Left ventricle myocardium inferior (tissue), 1 donor: ENCODE data around the gene MT1B. TPM values are rescaled to one million over a fixed set of nuclear protein-coding genes. Genes with fewer than 3 reads are reported as not detected.

Experiments
- DNase-seq: peaks from one replicate; pipeline ENCODE4 v3.0.0-alpha.2; 2020
- H3K27ac ChIP-seq: fragments of 200-600 bp; replicated peaks from 2 replicates; pipeline ENCODE4 v1.8.0; 2021
- H3K27me3 ChIP-seq: fragments of 200-600 bp; 2 replicates; pipeline ENCODE4 v1.8.0; 2021; ENCODE audit warnings: low read depth
- H3K36me3 ChIP-seq: fragments of 200-600 bp; 2 replicates; pipeline ENCODE4 v1.8.0; 2021
- H3K4me1 ChIP-seq: fragments of 200-600 bp; 2 replicates; pipeline ENCODE4 v1.8.0; 2021
- H3K4me3 ChIP-seq: fragments of 200-600 bp; 2 replicates; pipeline ENCODE4 v1.8.0; 2021; ENCODE audit warnings: mild to moderate bottlenecking, moderate library complexity
- H3K9me3 ChIP-seq: fragments of 200-600 bp; replicated peaks from 2 replicates; pipeline ENCODE4 v1.8.0; 2021
- CTCF ChIP-seq: fragments of 200-600 bp; IDR thresholded peaks from 2 replicates; pipeline ENCODE4 v1.8.0; 2021; ENCODE audit warnings: antibody characterized with exemption, mild to moderate bottlenecking, borderline replicate concordance
- intact Hi-C: fragments of 100-400 bp; cut with micrococcal nuclease; formaldehyde crosslinking; loops from one replicate; pipeline ENCODE4 v1.11.0; 2022
- total RNA-seq: library from RNA; stranded (reverse); fragmentation: NEBNext Ultra II Directional; extraction: Animal tissue kit (Norgen Biotek cat#: 25700); gene quantifications from one replicate; pipeline ENCODE4 v1.2.1, GENCODE V29; 2021
- donor health status: DM: no; HTN: yes; CAD: no; lungs with severe emphysema.

MT1B gene
- total RNA-seq, 1 donor from 2014 or later = not detected

DNA sequence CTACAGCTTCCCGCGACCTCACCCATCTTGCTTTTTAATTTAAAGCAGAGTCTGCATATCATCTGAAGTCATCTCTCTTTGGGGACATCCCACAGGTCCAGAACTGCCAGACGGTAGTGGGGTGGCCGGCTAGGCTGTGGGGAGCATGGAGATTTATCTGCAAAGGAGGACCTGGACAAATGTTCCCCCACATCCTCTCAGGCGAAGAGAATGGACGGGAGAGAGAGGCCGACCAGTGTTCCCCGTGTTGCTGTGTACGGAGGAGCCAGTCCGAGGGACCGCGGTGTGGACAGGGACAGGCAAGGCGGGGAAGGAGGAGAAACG lies 19.9 kb upstream of the MT1B start:
- Histone ChIP-seq H3K27me3 (peaks cover 33% of the 10 kb centered on the region), H3K36me3 (no peaks in the 10 kb centered on the region), H3K27ac (peak overlapping the region; percentile 84), H3K9me3 (no peaks in the 10 kb centered on the region), H3K4me3 (peak overlapping the region; percentile 69), H3K4me1 (peaks cover 34% of the 10 kb centered on the region)
- intact Hi-C loops = no loop called here
- no peak for DNase-seq
- no peak for TF ChIP-seq CTCF

GRCh38 chr16:56632156-56632847 lies 19.4 kb upstream of the MT1B start, which contains the start of gene MT1M:
Gene MT1M (plus strand): TSS chr16:56632659. CDS start chr16:56632732, 73 bp downstream.
- peaks cover 36% of the 10 kb centered on the region for H3K27me3 ChIP-seq
- H3K4me1 ChIP-seq = peaks cover 29% of the 10 kb centered on the region
- intact Hi-C loops = no loop called here

DNA sequence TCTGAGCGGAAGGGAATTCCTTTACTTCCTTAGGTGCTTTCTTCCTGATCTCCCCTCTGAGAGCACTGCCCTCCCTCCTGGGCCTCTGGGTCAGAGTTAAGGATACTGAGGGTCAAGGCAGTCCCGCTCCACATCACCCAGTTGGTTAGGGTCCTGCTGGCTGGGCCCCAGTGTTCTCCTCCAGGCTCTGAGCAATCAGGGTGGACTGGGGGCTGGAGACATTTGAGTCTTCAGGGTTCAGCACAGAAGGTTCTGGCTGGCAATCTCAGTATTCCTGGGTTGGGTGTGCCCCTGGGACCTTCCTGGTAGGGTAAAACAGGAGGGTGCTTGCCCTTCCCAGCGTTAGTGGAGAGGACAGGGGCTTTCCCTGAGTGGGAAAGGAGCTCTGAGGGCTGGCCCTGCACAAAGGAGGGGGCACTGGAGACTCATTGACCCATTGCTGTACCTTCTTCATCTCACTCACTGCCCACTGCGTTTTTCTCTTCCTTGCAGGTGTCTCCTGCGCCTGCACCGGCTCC lies 18.8 kb upstream of the MT1B start:
- intact Hi-C loops = no loop called here

More at GRCh38 chr16:56632156-56632847, 19.4 kb upstream of the MT1B start, which contains the start of gene MT1M:
- Histone ChIP-seq H3K27ac (peak within 1 kb of the TSS; percentile 84), H3K4me3 (peak within 1 kb of the TSS; percentile 69), H3K9me3 (no peaks in the 10 kb centered on the region), H3K36me3 (no peaks in the 10 kb centered on the region)
- peak; percentile 72 for DNase-seq
- no peak for TF ChIP-seq CTCF

DNA sequence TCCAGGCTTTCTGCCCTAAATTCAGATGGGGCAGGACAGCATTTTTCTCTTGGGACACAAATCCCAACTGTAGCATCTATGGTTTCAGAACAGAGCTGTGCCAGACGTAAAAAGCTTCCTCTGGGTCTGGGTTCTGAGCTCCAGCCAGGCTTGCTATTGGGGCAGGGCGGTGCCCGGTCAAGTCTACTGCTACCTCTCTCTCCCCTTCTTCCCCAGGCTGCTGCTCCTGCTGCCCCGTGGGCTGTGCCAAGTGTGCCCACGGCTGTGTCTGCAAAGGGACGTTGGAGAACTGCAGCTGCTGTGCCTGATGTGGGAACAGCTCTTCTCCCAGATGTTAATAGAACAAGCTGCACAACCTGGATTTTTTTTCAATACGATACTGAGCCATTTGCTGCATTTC lies 18.2 kb upstream of the MT1B start:
- Histone ChIP-seq H3K9me3 (no peaks in the 10 kb centered on the region), H3K36me3 (no peaks in the 10 kb centered on the region), H3K4me1 (peaks cover 36% of the 10 kb centered on the region), H3K4me3 (peak overlapping the region; percentile 69), H3K27me3 (peaks cover 48% of the 10 kb centered on the region), H3K27ac (peak overlapping the region; percentile 84)
- no peak for TF ChIP-seq CTCF
- DNase-seq = no peak
- intact Hi-C loops = no loop called here

More for the DNA sequence above, 18.8 kb upstream of the MT1B start:
- no peak for DNase-seq
- peaks cover 42% of the 10 kb centered on the region for H3K27me3 ChIP-seq
- TF ChIP-seq CTCF = no peak
- no peaks in the 10 kb centered on the region for H3K9me3 ChIP-seq
- H3K27ac ChIP-seq = peak overlapping the region; percentile 84
- H3K4me3 ChIP-seq = peak overlapping the region; percentile 69
- peaks cover 30% of the 10 kb centered on the region for H3K4me1 ChIP-seq
- H3K36me3 ChIP-seq = no peaks in the 10 kb centered on the region

DNA sequence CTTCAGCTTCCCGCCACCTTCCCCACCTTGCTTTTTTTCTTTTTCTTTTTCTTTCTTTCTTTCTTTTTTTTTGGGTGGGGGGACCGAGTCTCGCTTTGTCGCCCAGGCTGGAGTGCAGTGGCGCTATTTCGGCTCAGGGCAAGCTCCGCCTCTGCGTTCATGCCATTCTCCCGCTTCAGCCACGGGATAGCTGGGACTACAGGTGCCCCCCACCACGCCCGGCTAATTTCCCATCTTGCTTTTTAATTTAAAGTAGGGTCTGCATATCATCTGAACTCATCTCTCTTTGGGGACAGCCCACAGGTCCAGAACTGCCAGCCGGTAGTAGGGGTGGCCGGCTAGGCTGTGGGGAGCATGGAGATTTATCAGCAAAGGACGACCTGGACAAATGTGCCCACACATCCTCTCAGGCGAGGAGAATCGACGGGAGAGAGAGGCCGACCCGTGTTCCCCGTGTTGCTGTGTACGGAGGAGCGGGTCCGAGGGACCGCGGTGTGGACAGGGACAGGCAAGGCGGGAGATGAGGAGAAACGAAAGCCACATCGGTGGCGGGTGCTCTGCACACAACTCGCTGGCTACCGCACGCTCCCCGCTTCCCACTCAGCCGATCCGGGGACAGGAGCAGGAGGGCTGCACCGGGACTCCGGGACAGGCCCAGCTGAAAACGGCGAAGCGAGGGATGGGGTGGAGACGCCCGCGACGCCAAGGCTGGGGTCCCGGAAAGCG lies 16.8 kb upstream of the MT1B start:
- Histone ChIP-seq H3K4me1 (peaks cover 44% of the 10 kb centered on the region), H3K27me3 (peaks cover 62% of the 10 kb centered on the region)
- DNase-seq = no peak

More for the DNA sequence above, 16.8 kb upstream of the MT1B start:
- TF ChIP-seq CTCF = no peak
- intact Hi-C loops = no loop called here
- Histone ChIP-seq H3K36me3 (no peaks in the 10 kb centered on the region), H3K27ac (no peak overlapping the region), H3K4me3 (peak overlapping the region; percentile 51), H3K9me3 (no peaks in the 10 kb centered on the region)
